Kasumi-1 (cell line): Measurements from ENCODE around the gene S1PR4.
"Not testable (repeated sequence)": the region's sequence is repeated elsewhere in the genome, so short reads cannot be mapped to it uniquely, and the experiment has no call there.

Experiments
- DNase-seq, 2 experiments: peaks; one replicate each; lab custom pipeline; 2025; lab: John Stamatoyannopoulos, UW

Gene S1PR4

GRCh38 chr19:3194106-3195087 is 15.8 kb downstream of the S1PR4 start:
- no peak for DNase-seq

GRCh38 chr19:3196064-3196932 is 17.7 kb downstream of the S1PR4 start:
- DNase-seq: no peak

GRCh38 chr19:3196933-3197205 is 18.3 kb downstream of the S1PR4 start:
- no peak for DNase-seq

- DNase-seq: no peak
These were observed 20.5 kb downstream of the S1PR4 start for GRCh38 chr19:3198901-3199700.

GRCh38 chr19:3201072-3201700 is 22.6 kb downstream of the S1PR4 start:
- no peak for DNase-seq

- no peak for DNase-seq
These were observed 23.3 kb downstream of the S1PR4 start for GRCh38 chr19:3201911-3202310.

- no peak for DNase-seq
These were observed 23.8 kb downstream of the S1PR4 start for GRCh38 chr19:3202346-3202745.

- not testable (repeated sequence) for DNase-seq
These were observed 24.3 kb downstream of the S1PR4 start for GRCh38 chr19:3202895-3203294.

GRCh38 chr19:3203805-3204645 is 25.5 kb downstream of the S1PR4 start:
- DNase-seq: no peak

- DNase-seq: no peak
These were observed 26.2 kb downstream of the S1PR4 start for GRCh38 chr19:3204646-3205275.

- DNase-seq: no peak
These were observed 27.8 kb downstream of the S1PR4 start for GRCh38 chr19:3206216-3206953.

- no peak for DNase-seq
These were observed 29.1 kb downstream of the S1PR4 start for GRCh38 chr19:3207461-3208242.

GRCh38 chr19:3208317-3209207 is 30.0 kb downstream of the S1PR4 start:
- no peak for DNase-seq

GRCh38 chr19:3210347-3211017 is 31.9 kb downstream of the S1PR4 start:
- DNase-seq: peak; percentile 39 to 42

- no peak for DNase-seq
These were observed 32.6 kb downstream of the S1PR4 start for GRCh38 chr19:3211191-3211590.

GRCh38 chr19:3213159-3213558 is 34.6 kb downstream of the S1PR4 start:
- no peak for DNase-seq

GRCh38 chr19:3216874-3217273 is 38.3 kb downstream of the S1PR4 start:
- no peak for DNase-seq
